SK-N-SH (cell line): ENCODE data around the gene SDC3. TPM values are rescaled to one million over a fixed set of nuclear protein-coding genes. Genes with fewer than 3 reads are reported as not detected.

Experiments
- CTCF ChIA-PET: fragments of 300-600, 350-600 bp; formaldehyde crosslinking; extraction: SDS; loops from one replicate; lab custom pipeline; 2021; lab: Yijun Ruan, JAX
- POLR2A ChIA-PET: fragments of 350-600 bp; sonication (Branson Sonifier 250); formaldehyde crosslinking; extraction: SDS; loops from one replicate; lab custom pipeline; 2020; ENCODE audit warnings: antibody characterized with exemption, inconsistent platforms; lab: Yijun Ruan, JAX
- DNase-seq: peaks from one replicate; pipeline ENCODE4 v3.0.0; 2012
- H2AFZ ChIP-seq: fragments of 200-600 bp; sonication (generic); 2 replicates; pipeline ENCODE4 v1.8.1; 2016; ENCODE audit warnings: antibody characterized with exemption, mild to moderate bottlenecking, low read depth
- H3F3A ChIP-seq: fragments of 200-600 bp; sonication (generic); replicated peaks from 2 replicates; pipeline ENCODE3; 2016; ENCODE audit warnings: antibody characterized with exemption, mild to moderate bottlenecking; ENCODE audit not compliant: insufficient read depth
- H3K27ac ChIP-seq, 2 experiments: fragments of 200-500 bp in 1 of 2; fragments of 200-600 bp in 1 of 2; sonication (Bioruptor generic) in 1 of 2; sonication (generic), shearing (Covaris generic) in 1 of 2; 2 replicates each; pipeline versions ENCODE4 v1.5.1 to v1.6.1; 2014 to 2016; ENCODE audit warnings: low read depth in 2 of 2, inconsistent platforms in 1 of 2, low read length in 1 of 2, mild to moderate bottlenecking in 1 of 2, mixed read lengths in 1 of 2
- H3K27me3 ChIP-seq: fragments of 200-600 bp; sonication (generic), shearing (Covaris generic); 2 replicates; pipeline ENCODE4 v1.6.1; 2016; ENCODE audit warnings: mixed run types; ENCODE audit not compliant: insufficient read depth
- H3K36me3 ChIP-seq, 2 experiments: fragments of 200-500 bp in 1 of 2; fragments of 200-600 bp in 1 of 2; sonication (Bioruptor generic) in 1 of 2; sonication (generic) in 1 of 2; replicated peaks in 1 of 2; 2 replicates each; pipeline versions ENCODE3 to v1.5.1; 2014 to 2016; ENCODE audit warnings: low read length in 1 of 2, mild to moderate bottlenecking in 1 of 2; ENCODE audit not compliant: insufficient read depth in 2 of 2, control insufficient read depth in 1 of 2
- H3K4me1 ChIP-seq, 2 experiments: fragments of 200-500 bp in 1 of 2; fragments of 200-600 bp in 1 of 2; sonication (Bioruptor generic) in 1 of 2; sonication (generic), shearing (Covaris generic) in 1 of 2; 2 replicates each; pipeline versions ENCODE4 v1.5.1 to v1.6.1; 2014 to 2016; ENCODE audit warnings: low read depth in 1 of 2, low read length in 1 of 2, mixed run types in 1 of 2; ENCODE audit not compliant: insufficient read depth in 2 of 2, control insufficient read depth in 1 of 2
- H3K4me2 ChIP-seq: fragments of 200-600 bp; sonication (generic), shearing (Covaris generic); 2 replicates; pipeline ENCODE4 v1.6.1; 2017; ENCODE audit warnings: mixed run types
- H3K4me3 ChIP-seq, 2 experiments: fragments of 200-500 bp in 1 of 2; fragments of 200-600 bp in 1 of 2; sonication (Bioruptor generic) in 1 of 2; sonication (generic), shearing (Covaris generic) in 1 of 2; 2 replicates each; pipeline versions ENCODE4 v1.5.1 to v1.8.1; 2014 to 2016; ENCODE audit warnings: low read depth in 2 of 2, inconsistent platforms in 1 of 2, low read length in 1 of 2, mild to moderate bottlenecking in 1 of 2, mixed read lengths in 1 of 2, moderate library complexity in 1 of 2
- H3K79me2 ChIP-seq: fragments of 200-600 bp; sonication (generic); 2 replicates; pipeline ENCODE4 v1.8.1; 2017; ENCODE audit warnings: mild to moderate bottlenecking; ENCODE audit not compliant: insufficient read depth
- H3K9ac ChIP-seq: fragments of 200-600 bp; sonication (generic); 2 replicates; pipeline ENCODE4 v1.6.1; 2017; ENCODE audit warnings: mixed run types
- H3K9me2 ChIP-seq: fragments of 200-600 bp; sonication (generic); 2 replicates; pipeline ENCODE4 v1.6.1; 2017; ENCODE audit warnings: mixed run types
- H3K9me3 ChIP-seq: fragments of 200-600 bp; sonication (generic); 2 replicates; pipeline ENCODE4 v1.6.1; 2017; ENCODE audit warnings: mixed run types, mild to moderate bottlenecking, moderate library complexity
- H4K20me1 ChIP-seq: fragments of 200-600 bp; sonication (generic); 2 replicates; pipeline ENCODE4 v1.6.1; 2017; ENCODE audit warnings: mild to moderate bottlenecking, mixed run types; ENCODE audit not compliant: insufficient read depth
- CTCF ChIP-seq: fragments of 200-600 bp; sonication (generic); IDR thresholded peaks from 2 replicates; pipeline ENCODE4 v1.6.1; 2017; ENCODE audit warnings: antibody characterized with exemption, mild to moderate bottlenecking, moderate library complexity
- FOSL2 ChIP-seq: IDR thresholded peaks from 2 replicates; pipeline ENCODE4 v1.4.0; 2012; ENCODE audit warnings: low read depth, mild to moderate bottlenecking, moderate library complexity, borderline replicate concordance
- FOXJ3 ChIP-seq: sonication (generic); formaldehyde crosslinking; IDR thresholded peaks from 2 replicates; pipeline ENCODE4 v1.5.1; 2020; ENCODE audit warnings: mild to moderate bottlenecking, missing genetic modification reagents
- GABPA ChIP-seq: IDR thresholded peaks from 2 replicates; pipeline ENCODE4 v1.4.0; 2012; ENCODE audit warnings: low read depth, mild to moderate bottlenecking
- IRF3 ChIP-seq: fragments of 150-350 bp; IDR thresholded peaks from 2 replicates; pipeline ENCODE4 v1.6.1; 2016; ENCODE audit warnings: mild to moderate bottlenecking, low read depth, low read length
- JUND ChIP-seq: IDR thresholded peaks from 2 replicates; pipeline ENCODE4 v1.4.0; 2012
- MXI1 ChIP-seq: IDR thresholded peaks from 2 replicates; pipeline ENCODE4 v1.6.1; 2012; ENCODE audit warnings: mild to moderate bottlenecking, low read depth, low read length, improper control_type of control experiment
- RFX5 ChIP-seq: IDR thresholded peaks from 2 replicates; pipeline ENCODE4 v1.6.1; 2012; ENCODE audit warnings: mild to moderate bottlenecking, improper control_type of control experiment, low read length
- RXRA ChIP-seq: IDR thresholded peaks from 2 replicates; pipeline ENCODE4 v1.4.0; 2012; ENCODE audit warnings: low read depth, mild to moderate bottlenecking, borderline replicate concordance
- SIN3A ChIP-seq: IDR thresholded peaks from 2 replicates; pipeline ENCODE4 v1.6.1; 2012; ENCODE audit warnings: low read depth, mild to moderate bottlenecking, low read length, moderate library complexity, borderline replicate concordance
- TAF1 ChIP-seq: IDR thresholded peaks from 2 replicates; pipeline ENCODE4 v1.6.1; 2012; ENCODE audit warnings: low read depth, mild to moderate bottlenecking, low read length, moderate library complexity, borderline replicate concordance
- TCF12 ChIP-seq: IDR thresholded peaks from 2 replicates; pipeline ENCODE4 v1.4.0; 2012
- TEAD4 ChIP-seq: IDR thresholded peaks from 2 replicates; pipeline ENCODE4 v1.4.0; 2012; ENCODE audit warnings: mild to moderate bottlenecking, borderline replicate concordance; ENCODE audit not compliant: insufficient read depth
- USF1 ChIP-seq: IDR thresholded peaks from 2 replicates; pipeline ENCODE4 v1.4.0; 2012; ENCODE audit warnings: low read depth, borderline replicate concordance
- USF2 ChIP-seq: fragments of 150-350 bp; IDR thresholded peaks from 2 replicates; pipeline ENCODE4 v1.6.1; 2017; ENCODE audit warnings: antibody characterized with exemption, low read length, low read depth, borderline replicate concordance
- YY1 ChIP-seq: IDR thresholded peaks from 2 replicates; pipeline ENCODE4 v1.4.0; 2012; ENCODE audit warnings: low read depth, mild to moderate bottlenecking
- WGBS: methylation state at CpG from one replicate; pipeline ENCODE4 v1.1.6; 2017; ENCODE audit warnings: low lambda C conversion rate; 5-methylcytosine and 5-hydroxymethylcytosine counted together
- polyA plus RNA-seq, 3 experiments: library from polyadenylated mRNA; depleted of rRNA; stranded (reverse); fragments of >200 nt; gene quantifications; 2 replicates each; pipeline ENCODE4 v1.2.3, GENCODE V29; 2012

The SDC3 gene
- polyA plus RNA-seq, 1 of the 3 experiments (the other 2 are of a cell fraction): 18.8 TPM

- H3K27ac ChIP-seq: no peak overlapping the region
- ChIA-PET CTCF (interaction anchor here (1.3 to 2.7 kb wide), 3 partner anchors 14 to 146 kb away, joined by 5 to 11 read pairs (median 6); no protein-coding TSS in a partner anchor), POLR2A (interaction anchor here (0.6 kb wide), 1 partner anchor 93 kb away, joined by 3 read pairs; no protein-coding TSS in a partner anchor)
- peaks cover 55 to 74% of the 10 kb centered on the region in 2 experiments for H3K36me3 ChIP-seq
- no peaks in the 10 kb centered on the region for H3K27me3 ChIP-seq
- peaks cover 0 to 12% of the 10 kb centered on the region in 2 experiments; a peak in 1 of 4 replicates for H3K4me1 ChIP-seq
- H3K79me2 ChIP-seq: peaks cover 81% of the 10 kb centered on the region
- no peak for TF ChIP-seq USF1
- TF ChIP-seq CTCF: no peak
- no peak for TF ChIP-seq FOXJ3 (CRISPR knock-in tag)
- no peak for TF ChIP-seq SIN3A
- no peak for TF ChIP-seq TCF12
- peaks cover 3% of the 10 kb centered on the region; the same call in 1 of the 2 replicates for H4K20me1 ChIP-seq
- H3K4me2 ChIP-seq: no peak overlapping the region
- H3F3A ChIP-seq: peaks cover 6% of the 10 kb centered on the region
- H3K4me3 ChIP-seq: no peak overlapping the region
- no peak for DNase-seq
- no peaks in the 10 kb centered on the region for H3K9me2 ChIP-seq
- H2AFZ ChIP-seq: no peak overlapping the region
- H3K9me3 ChIP-seq: no peaks in the 10 kb centered on the region
- no peak overlapping the region for H3K9ac ChIP-seq
Measured at GRCh38 chr1:30947212-30947611, 38.7 kb upstream of the SDC3 start.

- Histone ChIP-seq H3K27ac (no peak overlapping the region), H3F3A (peaks cover 6% of the 10 kb centered on the region), H3K79me2 (peaks cover 60% of the 10 kb centered on the region), H3K4me2 (no peak overlapping the region), H3K4me3 (no peak overlapping the region), H2AFZ (no peak overlapping the region), H4K20me1 (peaks cover under 1% of the 10 kb centered on the region; the same call in 1 of the 2 replicates), H3K9me2 (no peaks in the 10 kb centered on the region), H3K27me3 (no peaks in the 10 kb centered on the region), H3K4me1 (no peaks in the 10 kb centered on the region), H3K9me3 (no peaks in the 10 kb centered on the region), H3K9ac (no peak overlapping the region), H3K36me3 (peaks cover 57 to 79% of the 10 kb centered on the region in 2 experiments)
- DNase-seq: no peak
- CTCF ChIA-PET: interaction anchor here (0.6 to 5.7 kb wide), 7 partner anchors 10 to 160 kb away, joined by 3 to 34 read pairs (median 4); no protein-coding TSS in a partner anchor
- TF ChIP-seq USF2 (no peak), IRF3 (no peak), FOSL2 (no peak), YY1 (no peak), CTCF (no peak), GABPA (no peak), RXRA (no peak), JUND (no peak), SIN3A (no peak), RFX5 (no peak), TAF1 (no peak), USF1 (no peak), TEAD4 (no peak), MXI1 (no peak)
- WGBS: 98% methylated on average over 7 of the region's 7 CpGs
- POLR2A ChIA-PET: interaction anchor here (0.7 kb wide), 1 partner anchor 121 kb away, joined by 4 read pairs; no protein-coding TSS in a partner anchor
Measured at GRCh38 chr1:30942326-30942963, 33.9 kb upstream of the SDC3 start.
